ENCODE measurements around the gene WDR1.

The WDR1 gene

DNA sequence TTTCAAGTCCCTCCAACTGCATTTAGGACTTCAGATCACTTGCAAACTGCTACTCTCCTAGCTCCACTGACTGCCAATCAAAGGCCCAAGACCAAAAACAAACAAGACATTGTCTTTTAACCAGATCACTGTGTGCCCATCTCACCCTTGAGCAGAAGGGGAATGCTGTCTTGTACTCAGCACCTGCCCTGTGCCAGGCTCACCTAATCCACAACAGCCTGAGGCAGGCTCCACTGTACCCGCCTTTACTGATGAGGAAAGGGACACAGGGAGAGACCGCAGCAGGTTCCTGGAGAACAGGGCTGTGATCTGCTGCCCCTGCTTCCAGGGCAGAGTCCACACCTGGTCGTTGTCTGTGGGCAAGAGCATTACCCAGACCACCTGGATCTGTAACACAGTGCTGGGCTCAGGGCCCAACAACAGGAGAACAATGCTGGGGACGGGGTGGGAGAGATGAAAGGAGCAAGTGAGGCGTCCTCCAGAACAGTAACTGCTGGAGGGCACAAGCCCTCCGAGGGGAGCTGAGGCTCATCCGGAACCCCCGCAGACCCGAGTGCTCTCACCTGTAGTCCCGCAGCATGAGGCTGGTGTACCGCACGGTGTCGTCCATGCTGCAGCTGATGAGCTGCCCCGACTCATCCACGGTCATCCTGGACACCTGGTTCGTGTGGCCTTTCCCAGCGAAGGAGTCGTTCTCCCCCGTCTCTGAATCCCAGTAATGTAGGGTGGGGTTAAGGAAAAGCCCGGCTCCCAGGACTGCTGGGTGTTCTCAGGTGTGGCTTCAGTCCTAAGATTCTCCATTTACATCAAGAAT lies 33.9 kb downstream of the WDR1 start:
- no peaks in the 10 kb centered on the region for H3K79me2 ChIP-seq (ENCODE audit: control insufficient read depth, low read length)
- no peaks in the 10 kb centered on the region for H3K27me3 ChIP-seq (ENCODE audit: control insufficient read depth, low read length)
- no peaks in the 10 kb centered on the region for H3K9me3 ChIP-seq (ENCODE audit: control insufficient read depth, insufficient read depth, low read length)
- H3F3A ChIP-seq (ENCODE audit: control insufficient read depth, insufficient read depth), result no peaks in the 10 kb centered on the region
- no peak for TF ChIP-seq EZH2phosphoT487 (IDR thresholded peaks at IDR 0.05; ENCODE audit: borderline replicate concordance, low read length)
- no peak for TF ChIP-seq CTCF (IDR thresholded peaks at IDR 0.05; ENCODE audit: low read depth, low read length, poor library complexity, severe bottlenecking)
- H3K4me1 ChIP-seq (ENCODE audit: control insufficient read depth, low read length), result no peaks in the 10 kb centered on the region
- H4K20me1 ChIP-seq (ENCODE audit: control insufficient read depth, insufficient read depth, low read depth, low read length), result no peaks in the 10 kb centered on the region
- no peak overlapping the region for H3K4me3 ChIP-seq (ENCODE audit: low read length)
- H3K27ac ChIP-seq (ENCODE audit: low read depth, low read length), result no peak overlapping the region
- H3K4me2 ChIP-seq (ENCODE audit: low read length), result no peak overlapping the region
- H3K9me2 ChIP-seq (replicated peaks; ENCODE audit: control insufficient read depth, low read length), result no peaks in the 10 kb centered on the region
- peaks cover 98% of the 10 kb centered on the region for H3K36me3 ChIP-seq (ENCODE audit: control insufficient read depth, low read length)

- H3K4me2 ChIP-seq (ENCODE audit: low read length), result no peak overlapping the region
- H3F3A ChIP-seq (ENCODE audit: control insufficient read depth, insufficient read depth), result no peaks in the 10 kb centered on the region
- no peak overlapping the region for H3K4me3 ChIP-seq (ENCODE audit: low read length)
- no peaks in the 10 kb centered on the region for H3K27me3 ChIP-seq (ENCODE audit: control insufficient read depth, low read length)
- peaks cover 98% of the 10 kb centered on the region for H3K36me3 ChIP-seq (ENCODE audit: control insufficient read depth, low read length)
- H3K27ac ChIP-seq (ENCODE audit: low read depth, low read length), result no peak overlapping the region
- no peaks in the 10 kb centered on the region for H4K20me1 ChIP-seq (ENCODE audit: control insufficient read depth, insufficient read depth, low read depth, low read length)
- no peaks in the 10 kb centered on the region for H3K4me1 ChIP-seq (ENCODE audit: control insufficient read depth, low read length)
- H3K79me2 ChIP-seq (ENCODE audit: control insufficient read depth, low read length), result no peaks in the 10 kb centered on the region
- no peaks in the 10 kb centered on the region for H3K9me2 ChIP-seq (replicated peaks; ENCODE audit: control insufficient read depth, low read length)
- no peak for TF ChIP-seq EZH2phosphoT487 (IDR thresholded peaks at IDR 0.05; ENCODE audit: borderline replicate concordance, low read length)
- TF ChIP-seq CTCF (IDR thresholded peaks at IDR 0.05; ENCODE audit: low read depth, low read length, poor library complexity, severe bottlenecking), result no peak
- no peaks in the 10 kb centered on the region for H3K9me3 ChIP-seq (ENCODE audit: control insufficient read depth, insufficient read depth, low read length)
Measured at GRCh38 chr4:10082047-10082446, 34.6 kb downstream of the WDR1 start.

DNA sequence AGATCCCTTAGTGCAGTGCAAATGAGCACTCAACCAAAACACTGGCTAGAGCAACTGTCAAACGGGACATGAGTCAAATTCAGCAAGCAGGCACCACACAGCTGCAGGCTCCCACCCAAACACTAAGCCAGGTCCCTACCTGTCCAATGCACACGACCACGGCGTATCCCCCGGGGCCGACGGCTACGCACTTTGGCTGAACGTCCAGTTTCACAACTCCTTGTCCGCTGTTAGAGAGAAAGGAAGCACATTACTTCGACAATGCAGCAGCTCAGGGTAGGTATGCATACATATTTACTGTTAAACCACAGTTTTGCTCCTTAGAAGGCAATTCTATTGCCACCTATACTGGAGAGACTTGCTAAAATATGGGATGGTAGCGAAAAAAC lies 35.4 kb downstream of the WDR1 start:
- no peak overlapping the region for H3K4me3 ChIP-seq (ENCODE audit: low read length)
- no peaks in the 10 kb centered on the region for H3K4me1 ChIP-seq (ENCODE audit: control insufficient read depth, low read length)
- no peaks in the 10 kb centered on the region for H3K9me2 ChIP-seq (replicated peaks; ENCODE audit: control insufficient read depth, low read length)
- H3K27me3 ChIP-seq (ENCODE audit: control insufficient read depth, low read length), result no peaks in the 10 kb centered on the region
- no peak overlapping the region for H3K4me2 ChIP-seq (ENCODE audit: low read length)
- H3K9me3 ChIP-seq (ENCODE audit: control insufficient read depth, insufficient read depth, low read length), result no peaks in the 10 kb centered on the region
- no peaks in the 10 kb centered on the region for H4K20me1 ChIP-seq (ENCODE audit: control insufficient read depth, insufficient read depth, low read depth, low read length)
- no peak overlapping the region for H3K27ac ChIP-seq (ENCODE audit: low read depth, low read length)
- H3K79me2 ChIP-seq (ENCODE audit: control insufficient read depth, low read length), result no peaks in the 10 kb centered on the region
- H3K36me3 ChIP-seq (ENCODE audit: control insufficient read depth, low read length), result peaks cover 98% of the 10 kb centered on the region
- H3F3A ChIP-seq (ENCODE audit: control insufficient read depth, insufficient read depth), result no peaks in the 10 kb centered on the region
- TF ChIP-seq EZH2phosphoT487 (IDR thresholded peaks at IDR 0.05; ENCODE audit: borderline replicate concordance, low read length), result no peak
- TF ChIP-seq CTCF (IDR thresholded peaks at IDR 0.05; ENCODE audit: low read depth, low read length, poor library complexity, severe bottlenecking), result no peak

Data from DOHH2 (cell line).